NCI-H2029 (cell line): Measurements from ENCODE around the gene TGFB2.

Experiments
- DNase-seq: peaks from one replicate; lab custom pipeline; 2025; lab: John Stamatoyannopoulos, UW

The TGFB2 gene

GRCh38 chr1:218488986-218489385 lies 143.8 kb downstream of the TGFB2 start:
- no peak for DNase-seq

GRCh38 chr1:218490406-218490922 lies 145.3 kb downstream of the TGFB2 start:
- DNase-seq: no peak

GRCh38 chr1:218492874-218493273 lies 147.7 kb downstream of the TGFB2 start:
- DNase-seq: no peak

GRCh38 chr1:218493986-218494385 lies 148.8 kb downstream of the TGFB2 start:
- no peak for DNase-seq
